GM12878 (cell line): ENCODE results near the gene TXNDC12. TPM values are rescaled to one million over a fixed set of nuclear protein-coding genes. Genes with fewer than 3 reads are reported as not detected.

Experiments used
- BRCA1 ChIP-seq: IDR thresholded peaks from 2 replicates; pipeline ENCODE4 v1.6.1; 2011; ENCODE audit warnings: low read depth, low read length, improper control_type of control experiment
- CBX5 ChIP-seq: sonication (generic); IDR thresholded peaks from 2 replicates; pipeline ENCODE4 v1.6.1; 2016; ENCODE audit warnings: low read depth, moderate library complexity, mild to moderate bottlenecking, inconsistent platforms
- ETV6 ChIP-seq, 2 experiments: fragments of 450-650 bp in 1 of 2; IDR thresholded peaks in 1 of 2; conservative IDR thresholded peaks in 1 of 2; 2 replicates each; pipeline ENCODE4 v1.6.1; 2014; ENCODE audit warnings: antibody characterized with exemption in 1 of 2, borderline replicate concordance in 1 of 2, low read depth in 1 of 2, mild to moderate bottlenecking in 1 of 2, moderate library complexity in 1 of 2
- MYC ChIP-seq: IDR thresholded peaks from 2 replicates; pipeline ENCODE4 v1.6.1; 2011; ENCODE audit warnings: mild to moderate bottlenecking, low read length, moderate library complexity, inconsistent platforms; ENCODE audit not compliant: insufficient read depth, insufficient replicate concordance, insufficient read length, severe bottlenecking
- NR2C1 ChIP-seq: fragments of 450-650 bp; IDR thresholded peaks from 2 replicates; pipeline ENCODE4 v1.6.1; 2017; ENCODE audit warnings: antibody characterized with exemption, mild to moderate bottlenecking, moderate library complexity
- PML ChIP-seq: IDR thresholded peaks from 2 replicates; pipeline ENCODE4 v1.6.1; 2012; ENCODE audit warnings: low read length, inconsistent platforms
- POLR2AphosphoS5 ChIP-seq: IDR thresholded peaks from 2 replicates; pipeline ENCODE4 v1.6.1; 2011; ENCODE audit warnings: mild to moderate bottlenecking, low read length, inconsistent platforms
- SP1 ChIP-seq: IDR thresholded peaks from one replicate; pipeline ENCODE4 v1.6.1; 2011; ENCODE audit warnings: low read depth, low read length
- SRF ChIP-seq, 2 experiments: IDR thresholded peaks; 2 replicates each; pipeline ENCODE4 v1.6.1; 2011; ENCODE audit warnings: low read depth in 2 of 2, low read length in 2 of 2, mild to moderate bottlenecking in 1 of 2, moderate library complexity in 1 of 2
- STAT3 ChIP-seq: IDR thresholded peaks from 2 replicates; pipeline ENCODE4 v1.6.1; 2011; ENCODE audit warnings: low read depth, low read length, improper control_type of control experiment
- TCF12 ChIP-seq: IDR thresholded peaks from 2 replicates; pipeline ENCODE4 v1.6.1; 2011; ENCODE audit warnings: low read depth, mild to moderate bottlenecking, low read length
- USF2 ChIP-seq: IDR thresholded peaks from 2 replicates; pipeline ENCODE4 v1.6.1; 2011; ENCODE audit warnings: low read depth, low read length, improper control_type of control experiment, borderline replicate concordance
- ZBTB33 ChIP-seq: fragments of 450-650 bp; IDR thresholded peaks from 2 replicates; pipeline ENCODE4 v1.6.1; 2017; ENCODE audit warnings: mild to moderate bottlenecking
- ZBTB40 ChIP-seq: fragments of 450-650 bp; IDR thresholded peaks from 2 replicates; pipeline ENCODE4 v1.6.1; 2016; ENCODE audit warnings: mild to moderate bottlenecking, moderate library complexity, borderline replicate concordance
- ZNF687 ChIP-seq: fragments of 450-650 bp; IDR thresholded peaks from 2 replicates; pipeline ENCODE4 v1.6.1; 2017; ENCODE audit warnings: mild to moderate bottlenecking, moderate library complexity
- polyA plus RNA-seq, 11 experiments: library from polyadenylated mRNA; depleted of rRNA in 4 of 11; unstranded in 6 of 11; stranded (reverse) in 5 of 11; fragments of >200 nt; fragmentation: Nextera tagmentation in 4 of 11; fragmentation: Illumina TruSeq in 1 of 11; extraction: Ambion mirVana in 4 of 11; extraction: Trizol in 1 of 11; gene quantifications; 1 replicate in 1 of 11; 2 replicates in 10 of 11; pipeline versions ENCODE4 v1.2.1 to v1.2.3, GENCODE V29; 2011 to 2016; ENCODE audit warnings: inconsistent platforms in 2 of 11, missing spikeins in 2 of 11, low read depth in 1 of 11
- total RNA-seq, 4 experiments: library from RNA; depleted of rRNA in 3 of 4; stranded (reverse); fragments of >200 nt in 3 of 4; fragmentation: Illumina TruSeq in 1 of 4; extraction: Trizol in 1 of 4; gene quantifications; 2 replicates each; pipeline versions ENCODE4 v1.2.1 to v1.2.3, GENCODE V29; 2013 to 2021

Gene TXNDC12
- total and polyA plus RNA-seq, 10 of the 15 experiments (the other 5 are each of a cell fraction or from before 2014, with no cell fraction given), result 6.7 to 41.7 (median 17.7) TPM

GRCh38 chr1:52055066-52055865, at the start of gene TXNDC12 (continued):
- TF ChIP-seq BRCA1 (no peak), MYC (no peak), STAT3 (no peak), ZNF687 (peak; percentile 65; the same call in 1 of the 2 replicates), USF2 (no peak), CBX5 (no peak), TCF12 (0 out of 2 replicates have a peak, but pooled peaks have one; percentile 43), ETV6 (conservative IDR thresholded peaks at IDR 0.05 in 1 of 2, IDR thresholded peaks at IDR 0.05 in 1 of 2; ENCODE audit: borderline replicate concordance in 1 of 2, low read depth in 1 of 2) (no peak), SP1 (peak; percentile 28), ZBTB33 (no peak), PML (peak; percentile 83), ZBTB40 (peak; percentile 89), SRF (IDR thresholded peaks at IDR 0.05; ENCODE audit: low read depth in 2 of 2, low read length in 2 of 2) (no peak), NR2C1 (peak; percentile 41; the same call in 1 of the 2 replicates), POLR2AphosphoS5 (peak; percentile 78)
